ENCODE data around the gene SEMA4D. TPM values are rescaled to one million over a fixed set of nuclear protein-coding genes. Genes with fewer than 3 reads are reported as not detected.

The SEMA4D gene
- total and polyA plus RNA-seq, 2 of the 13 experiments (the other 11 are each of a cell fraction or from before 2014, with no cell fraction given): 0.13 to 0.16 TPM

DNA sequence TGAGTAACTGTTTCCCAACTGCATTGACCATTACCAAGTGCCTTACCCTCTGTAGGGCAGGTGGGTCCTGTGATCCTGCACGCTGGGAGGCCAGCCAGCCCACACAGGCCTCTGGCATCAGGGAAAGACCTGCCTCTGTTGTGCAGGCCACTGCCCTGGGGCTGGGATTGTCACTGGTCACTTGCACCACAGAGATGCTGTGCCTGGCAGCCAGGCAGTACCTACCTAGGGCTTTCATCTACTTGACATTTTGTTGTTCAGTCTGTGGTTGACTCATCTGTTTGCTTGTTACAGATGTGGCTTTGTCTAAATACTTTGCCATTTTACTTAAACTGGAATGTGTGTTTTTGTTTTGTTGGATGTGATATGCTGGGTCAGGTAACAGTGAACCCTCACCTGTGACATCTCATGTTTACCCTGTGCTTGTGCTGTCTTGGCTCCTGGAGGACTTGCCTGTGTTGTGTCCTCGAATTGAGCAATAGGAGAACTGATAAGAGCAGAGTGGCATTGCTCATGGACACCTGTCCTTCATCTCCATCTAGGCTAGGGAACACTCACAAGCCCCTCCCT lies 146.8 kb downstream of the SEMA4D start (continued):
- TF ChIP-seq JUNB (CRISPR knock-in tag; IDR thresholded peaks at IDR 0.05; ENCODE audit: borderline replicate concordance): peak; percentile 84
- peak; percentile 84 for TF ChIP-seq ZMYM4 (CRISPR knock-in tag; IDR thresholded peaks at IDR 0.05)
- TF ChIP-seq, protein P1, sequence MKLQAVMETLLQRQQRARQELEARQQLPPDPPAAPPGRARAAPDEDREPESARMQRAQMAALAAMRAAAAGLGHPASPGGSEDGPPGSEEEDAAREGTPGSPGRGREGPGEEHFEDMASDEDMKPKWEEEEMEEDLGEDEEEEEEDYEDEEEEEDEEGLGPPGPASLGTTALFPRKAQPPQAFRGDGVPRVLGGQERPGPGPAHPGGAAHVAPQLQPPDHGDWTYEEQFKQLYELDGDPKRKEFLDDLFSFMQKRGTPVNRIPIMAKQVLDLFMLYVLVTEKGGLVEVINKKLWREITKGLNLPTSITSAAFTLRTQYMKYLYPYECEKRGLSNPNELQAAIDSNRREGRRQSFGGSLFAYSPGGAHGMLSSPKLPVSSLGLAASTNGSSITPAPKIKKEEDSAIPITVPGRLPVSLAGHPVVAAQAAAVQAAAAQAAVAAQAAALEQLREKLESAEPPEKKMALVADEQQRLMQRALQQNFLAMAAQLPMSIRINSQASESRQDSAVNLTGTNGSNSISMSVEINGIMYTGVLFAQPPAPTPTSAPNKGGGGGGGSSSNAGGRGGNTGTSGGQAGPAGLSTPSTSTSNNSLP (IDR thresholded peaks at IDR 0.05; ENCODE audit: low read depth, low read length): peak; percentile 63; the same call in 1 of the 2 replicates
- peak; percentile 36; the same call in 1 of the 2 replicates for TF ChIP-seq ZNF547 (CRISPR knock-in tag; IDR thresholded peaks at IDR 0.05)
- TF ChIP-seq ZBTB20 (CRISPR knock-in tag; IDR thresholded peaks at IDR 0.05; ENCODE audit: borderline replicate concordance, low read depth): peak; percentile 27; the same call in 1 of the 2 replicates
- peak; percentile 83 for TF ChIP-seq PPARG (CRISPR knock-in tag; conservative IDR thresholded peaks at IDR 0.05)
- TF ChIP-seq, protein P2, sequence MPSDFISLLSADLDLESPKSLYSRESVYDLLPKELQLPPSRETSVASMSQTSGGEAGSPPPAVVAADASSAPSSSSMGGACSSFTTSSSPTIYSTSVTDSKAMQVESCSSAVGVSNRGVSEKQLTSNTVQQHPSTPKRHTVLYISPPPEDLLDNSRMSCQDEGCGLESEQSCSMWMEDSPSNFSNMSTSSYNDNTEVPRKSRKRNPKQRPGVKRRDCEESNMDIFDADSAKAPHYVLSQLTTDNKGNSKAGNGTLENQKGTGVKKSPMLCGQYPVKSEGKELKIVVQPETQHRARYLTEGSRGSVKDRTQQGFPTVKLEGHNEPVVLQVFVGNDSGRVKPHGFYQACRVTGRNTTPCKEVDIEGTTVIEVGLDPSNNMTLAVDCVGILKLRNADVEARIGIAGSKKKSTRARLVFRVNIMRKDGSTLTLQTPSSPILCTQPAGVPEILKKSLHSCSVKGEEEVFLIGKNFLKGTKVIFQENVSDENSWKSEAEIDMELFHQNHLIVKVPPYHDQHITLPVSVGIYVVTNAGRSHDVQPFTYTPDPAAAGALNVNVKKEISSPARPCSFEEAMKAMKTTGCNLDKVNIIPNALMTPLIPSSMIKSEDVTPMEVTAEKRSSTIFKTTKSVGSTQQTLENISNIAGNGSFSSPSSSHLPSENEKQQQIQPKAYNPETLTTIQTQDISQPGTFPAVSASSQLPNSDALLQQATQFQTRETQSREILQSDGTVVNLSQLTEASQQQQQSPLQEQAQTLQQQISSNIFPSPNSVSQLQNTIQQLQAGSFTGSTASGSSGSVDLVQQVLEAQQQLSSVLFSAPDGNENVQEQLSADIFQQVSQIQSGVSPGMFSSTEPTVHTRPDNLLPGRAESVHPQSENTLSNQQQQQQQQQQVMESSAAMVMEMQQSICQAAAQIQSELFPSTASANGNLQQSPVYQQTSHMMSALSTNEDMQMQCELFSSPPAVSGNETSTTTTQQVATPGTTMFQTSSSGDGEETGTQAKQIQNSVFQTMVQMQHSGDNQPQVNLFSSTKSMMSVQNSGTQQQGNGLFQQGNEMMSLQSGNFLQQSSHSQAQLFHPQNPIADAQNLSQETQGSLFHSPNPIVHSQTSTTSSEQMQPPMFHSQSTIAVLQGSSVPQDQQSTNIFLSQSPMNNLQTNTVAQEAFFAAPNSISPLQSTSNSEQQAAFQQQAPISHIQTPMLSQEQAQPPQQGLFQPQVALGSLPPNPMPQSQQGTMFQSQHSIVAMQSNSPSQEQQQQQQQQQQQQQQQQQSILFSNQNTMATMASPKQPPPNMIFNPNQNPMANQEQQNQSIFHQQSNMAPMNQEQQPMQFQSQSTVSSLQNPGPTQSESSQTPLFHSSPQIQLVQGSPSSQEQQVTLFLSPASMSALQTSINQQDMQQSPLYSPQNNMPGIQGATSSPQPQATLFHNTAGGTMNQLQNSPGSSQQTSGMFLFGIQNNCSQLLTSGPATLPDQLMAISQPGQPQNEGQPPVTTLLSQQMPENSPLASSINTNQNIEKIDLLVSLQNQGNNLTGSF (CRISPR knock-in tag; IDR thresholded peaks at IDR 0.05): no peak
- TF ChIP-seq, protein P3, sequence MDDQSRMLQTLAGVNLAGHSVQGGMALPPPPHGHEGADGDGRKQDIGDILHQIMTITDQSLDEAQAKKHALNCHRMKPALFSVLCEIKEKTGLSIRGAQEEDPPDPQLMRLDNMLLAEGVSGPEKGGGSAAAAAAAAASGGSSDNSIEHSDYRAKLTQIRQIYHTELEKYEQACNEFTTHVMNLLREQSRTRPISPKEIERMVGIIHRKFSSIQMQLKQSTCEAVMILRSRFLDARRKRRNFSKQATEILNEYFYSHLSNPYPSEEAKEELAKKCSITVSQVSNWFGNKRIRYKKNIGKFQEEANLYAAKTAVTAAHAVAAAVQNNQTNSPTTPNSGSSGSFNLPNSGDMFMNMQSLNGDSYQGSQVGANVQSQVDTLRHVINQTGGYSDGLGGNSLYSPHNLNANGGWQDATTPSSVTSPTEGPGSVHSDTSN (CRISPR knock-in tag; IDR thresholded peaks at IDR 0.05; ENCODE audit: borderline replicate concordance): no peak
- TF ChIP-seq SP5 (CRISPR knock-in tag; IDR thresholded peaks at IDR 0.05; ENCODE audit: borderline replicate concordance, low read depth): peak; percentile 55; the same call in 1 of the 2 replicates
- no peak for TF ChIP-seq ZNF552 (CRISPR knock-in tag; IDR thresholded peaks at IDR 0.05; ENCODE audit: borderline replicate concordance)
- no peak for TF ChIP-seq HNRNPLL (IDR thresholded peaks at IDR 0.05; ENCODE audit: low read depth, low read length, poor library complexity, severe bottlenecking)
- TF ChIP-seq, protein P4, sequence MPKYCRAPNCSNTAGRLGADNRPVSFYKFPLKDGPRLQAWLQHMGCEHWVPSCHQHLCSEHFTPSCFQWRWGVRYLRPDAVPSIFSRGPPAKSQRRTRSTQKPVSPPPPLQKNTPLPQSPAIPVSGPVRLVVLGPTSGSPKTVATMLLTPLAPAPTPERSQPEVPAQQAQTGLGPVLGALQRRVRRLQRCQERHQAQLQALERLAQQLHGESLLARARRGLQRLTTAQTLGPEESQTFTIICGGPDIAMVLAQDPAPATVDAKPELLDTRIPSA (CRISPR knock-in tag; IDR thresholded peaks at IDR 0.05; ENCODE audit: borderline replicate concordance): no peak
- peak; percentile 98 for TF ChIP-seq FOXA3 (CRISPR knock-in tag; IDR thresholded peaks at IDR 0.05)
- no peak for TF ChIP-seq STAT5B (CRISPR knock-in tag; IDR thresholded peaks at IDR 0.05)
- TF ChIP-seq SP2 (CRISPR knock-in tag; IDR thresholded peaks at IDR 0.05): no peak
- TF ChIP-seq NCOA2 (CRISPR knock-in tag; IDR thresholded peaks at IDR 0.05): peak; percentile 85
